Panc1 (cell line): ENCODE measurements around the gene HES4. TPM values are rescaled to one million over a fixed set of nuclear protein-coding genes. Genes with fewer than 3 reads are reported as not detected.

Experiments used
- ATAC-seq: fragments of 200-7000 bp; cut with Tn5 transposase; 2 replicates; pipeline ENCODE4 v1.9.1; 2020; ENCODE audit warnings: mild to moderate bottlenecking, moderate library complexity
- BruUV-seq: library from RNA; stranded (reverse); fragments of 400-500 nt; replicated peaks from 2 replicates; lab custom pipeline; 2021; lab: Mats Ljungman, UMichigan
- CTCF ChIA-PET: fragments of 300-600 bp; sonication (Branson Sonifier 250); formaldehyde crosslinking; loops from one replicate; lab custom pipeline; 2022; ENCODE audit warnings: antibody characterized with exemption; lab: Charles Lee
- POLR2A ChIA-PET: fragments of 300-600 bp; sonication (Branson Sonifier 250); formaldehyde crosslinking; loops from one replicate; lab custom pipeline; 2022; ENCODE audit warnings: antibody characterized with exemption; lab: Charles Lee
- DNase-seq: peaks from one replicate; pipeline ENCODE4 v3.0.0-alpha.2; 2010; ENCODE audit warnings: low read depth, low spot score
- H3K27ac ChIP-seq: 2 replicates; pipeline ENCODE4 v1.5.1; 2011; ENCODE audit warnings: mild to moderate bottlenecking, low read length, inconsistent platforms
- H3K27me3 ChIP-seq: fragments of 200-500 bp; sonication (Bioruptor generic); 2 replicates; pipeline ENCODE4 v1.6.0; 2014; ENCODE audit warnings: low read length, inconsistent platforms; ENCODE audit not compliant: control insufficient read depth, insufficient read depth
- H3K36me3 ChIP-seq: fragments of 200-500 bp; sonication (Bioruptor generic); 2 replicates; pipeline ENCODE4 v1.5.1; 2014; ENCODE audit warnings: inconsistent platforms, mild to moderate bottlenecking, low read length, moderate library complexity; ENCODE audit not compliant: control insufficient read depth, insufficient read depth
- H3K4me1 ChIP-seq: 2 replicates; pipeline ENCODE4 v1.5.1; 2011; ENCODE audit warnings: inconsistent platforms, mild to moderate bottlenecking, low read length, moderate library complexity; ENCODE audit not compliant: control insufficient read depth, insufficient read depth
- H3K4me3 ChIP-seq, 2 experiments: 2 replicates each; pipeline ENCODE4 v1.5.1; 2011 to 2012; ENCODE audit warnings: low read depth in 2 of 2, low read length in 2 of 2, mild to moderate bottlenecking in 2 of 2, inconsistent platforms in 1 of 2, moderate library complexity in 1 of 2
- H3K9me3 ChIP-seq: fragments of 200-500 bp; sonication (Bioruptor generic); 2 replicates; pipeline ENCODE4 v1.5.1; 2014; ENCODE audit warnings: low read depth, mild to moderate bottlenecking, inconsistent platforms, low read length, moderate library complexity; ENCODE audit not compliant: control insufficient read depth, insufficient read depth
- POLR2AphosphoS5 ChIP-seq: IDR thresholded peaks from 2 replicates; pipeline ENCODE4 v1.6.1; 2012; ENCODE audit warnings: mild to moderate bottlenecking, low read depth, low read length, moderate library complexity
- REST ChIP-seq, 2 experiments: IDR thresholded peaks; 2 replicates each; pipeline ENCODE4 v1.6.1; 2011 to 2012; ENCODE audit warnings: low read depth in 2 of 2, control low read depth in 1 of 2, low read length in 1 of 2, mild to moderate bottlenecking in 1 of 2, moderate library complexity in 1 of 2; ENCODE audit not compliant: insufficient read depth in 1 of 2
- SIN3A ChIP-seq: IDR thresholded peaks from 2 replicates; pipeline ENCODE4 v1.6.1; 2012; ENCODE audit warnings: low read depth, mild to moderate bottlenecking, low read length, moderate library complexity, borderline replicate concordance; ENCODE audit not compliant: insufficient read depth
- TCF7L2 ChIP-seq: IDR thresholded peaks from 2 replicates; pipeline ENCODE4 v1.6.1; 2011; ENCODE audit warnings: mild to moderate bottlenecking, low read depth, low read length, inconsistent platforms
- in situ Hi-C: cut with HindIII; loops from 2 replicates; pipeline ENCODE4 v1.10.0; 2016; ENCODE audit warnings: low sequenced_read_pairs, low pct_unique_long_range_greater_than_20kb
- intact Hi-C: fragments of 100-400 bp; cut with micrococcal nuclease; formaldehyde crosslinking; loops from one replicate; pipeline ENCODE4 v1.10.0; 2022; ENCODE audit not compliant: unreplicated experiment
- total RNA-seq: library from RNA; stranded (reverse); gene quantifications from one replicate; pipeline ENCODE4 v1.2.1, GENCODE V29; 2021; ENCODE audit not compliant: unreplicated experiment
- TF ChIP-seq, protein P1 (sequence below): fragments of 450-650 bp; IDR thresholded peaks from 2 replicates; pipeline ENCODE4 v1.5.1; 2017; ENCODE audit warnings: mild to moderate bottlenecking

Gene HES4
- total RNA-seq, 1 experiment from 2014 or later, result 74.2 TPM

DNA sequence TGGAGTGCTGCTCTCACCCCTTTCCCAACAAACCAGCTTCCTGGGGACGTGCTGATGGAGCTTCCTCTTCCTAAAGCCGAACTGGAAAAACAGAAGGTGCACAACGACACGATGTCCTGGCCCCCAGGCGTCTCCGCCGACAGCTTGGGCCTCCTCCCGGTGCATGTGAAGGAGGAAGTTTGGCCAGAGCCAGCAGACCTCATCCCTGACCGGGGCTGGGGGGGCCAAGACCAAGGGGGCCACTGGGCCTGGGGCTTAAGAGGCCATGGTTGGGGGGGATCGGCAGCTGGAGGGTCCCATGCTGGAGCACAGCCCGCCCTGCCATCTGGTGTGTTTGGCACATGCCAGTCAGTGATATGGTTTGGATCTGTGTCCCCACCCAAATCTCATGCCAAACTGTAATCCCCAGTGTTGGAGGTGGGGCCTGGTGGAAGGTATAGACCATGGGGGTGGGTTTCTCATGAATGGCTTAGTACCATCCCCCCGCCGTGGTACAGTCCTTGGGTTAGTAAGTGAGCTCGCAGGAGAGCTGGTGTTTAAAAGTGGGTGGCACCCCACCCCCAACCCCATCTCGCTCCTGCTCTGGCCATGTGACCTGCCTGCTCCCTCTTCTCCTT lies 6.4 kb downstream of the HES4 start:
- no peaks in the 10 kb centered on the region for H3K36me3 ChIP-seq
- no peak overlapping the region for H3K27ac ChIP-seq
- H3K9me3 ChIP-seq, result no peaks in the 10 kb centered on the region
- in situ Hi-C loops, result no loop called here
- BruUV-seq, result no TSS peak
- POLR2A ChIA-PET, result interaction anchor here (0.6 to 0.8 kb wide), 2 partner anchors 13 to 65 kb away, joined by 3 to 10 read pairs; no protein-coding TSS in a partner anchor
- CTCF ChIA-PET, result no interaction called here
- ATAC-seq, result no peak
- intact Hi-C loops, result no loop called here
- no peak for DNase-seq
- peaks cover 16% of the 10 kb centered on the region for H3K4me1 ChIP-seq
- no peak overlapping the region for H3K4me3 ChIP-seq
- TF ChIP-seq POLR2AphosphoS5 (no peak), SIN3A (no peak), REST (IDR thresholded peaks at IDR 0.05; ENCODE audit: insufficient read depth in 1 of 2, low read depth in 2 of 2, low read length in 1 of 2) (no peak), TCF7L2 (no peak)
- TF ChIP-seq, protein P1, sequence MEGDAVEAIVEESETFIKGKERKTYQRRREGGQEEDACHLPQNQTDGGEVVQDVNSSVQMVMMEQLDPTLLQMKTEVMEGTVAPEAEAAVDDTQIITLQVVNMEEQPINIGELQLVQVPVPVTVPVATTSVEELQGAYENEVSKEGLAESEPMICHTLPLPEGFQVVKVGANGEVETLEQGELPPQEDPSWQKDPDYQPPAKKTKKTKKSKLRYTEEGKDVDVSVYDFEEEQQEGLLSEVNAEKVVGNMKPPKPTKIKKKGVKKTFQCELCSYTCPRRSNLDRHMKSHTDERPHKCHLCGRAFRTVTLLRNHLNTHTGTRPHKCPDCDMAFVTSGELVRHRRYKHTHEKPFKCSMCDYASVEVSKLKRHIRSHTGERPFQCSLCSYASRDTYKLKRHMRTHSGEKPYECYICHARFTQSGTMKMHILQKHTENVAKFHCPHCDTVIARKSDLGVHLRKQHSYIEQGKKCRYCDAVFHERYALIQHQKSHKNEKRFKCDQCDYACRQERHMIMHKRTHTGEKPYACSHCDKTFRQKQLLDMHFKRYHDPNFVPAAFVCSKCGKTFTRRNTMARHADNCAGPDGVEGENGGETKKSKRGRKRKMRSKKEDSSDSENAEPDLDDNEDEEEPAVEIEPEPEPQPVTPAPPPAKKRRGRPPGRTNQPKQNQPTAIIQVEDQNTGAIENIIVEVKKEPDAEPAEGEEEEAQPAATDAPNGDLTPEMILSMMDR, result no peak
- H3K27me3 ChIP-seq, result no peaks in the 10 kb centered on the region

DNA sequence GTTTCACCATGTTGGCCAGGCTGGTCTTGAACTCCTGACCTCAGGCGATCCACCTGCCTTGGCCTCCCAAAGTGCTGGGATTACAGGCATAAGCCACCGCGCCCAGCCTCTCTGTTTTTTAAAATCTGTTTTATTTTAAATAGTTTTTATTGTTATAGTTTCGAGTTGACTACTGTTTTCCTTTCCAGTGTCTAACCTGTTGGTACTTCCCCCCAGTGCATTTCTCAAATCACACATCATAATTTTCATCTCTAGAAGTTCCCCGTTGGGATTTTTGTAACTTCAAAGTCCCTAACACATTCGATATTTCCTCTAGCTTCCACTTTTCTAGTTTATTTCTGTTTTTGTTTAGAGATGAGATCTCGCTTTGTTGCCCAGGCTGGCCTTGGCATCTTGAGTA lies 7.5 kb downstream of the HES4 start:
- ChIA-PET CTCF (interaction anchor here (0.6 kb wide), 1 partner anchor 26 kb away, joined by 3 read pairs; no protein-coding TSS in a partner anchor), POLR2A (no interaction called here)
- TF ChIP-seq REST (IDR thresholded peaks at IDR 0.05; ENCODE audit: insufficient read depth in 1 of 2, low read depth in 2 of 2, low read length in 1 of 2) (no peak), TCF7L2 (no peak)
- BruUV-seq, result no TSS peak
- H3K9me3 ChIP-seq, result no peaks in the 10 kb centered on the region
- intact Hi-C loops, result no loop called here
- H3K27ac ChIP-seq, result no peak overlapping the region
- H3K36me3 ChIP-seq, result no peaks in the 10 kb centered on the region
- in situ Hi-C loops, result no loop called here
- no peaks in the 10 kb centered on the region for H3K27me3 ChIP-seq
- DNase-seq, result no peak
- no peak overlapping the region for H3K4me3 ChIP-seq
- H3K4me1 ChIP-seq, result peaks cover 11% of the 10 kb centered on the region
- ATAC-seq, result no peak
